Stimulated activated CD4-positive, alpha-beta T cell treated with anti-CD3 and anti-CD28 coated beads, Interleukin-15, amount 100 ng/mL, for 24 hours (primary cell): ENCODE data around the gene SLC35G2.
A peak's percentile ranks its signal among the peaks of the same experiment; 100 is the strongest.
"Not testable (repeated sequence)": the region's sequence is repeated elsewhere in the genome, so short reads cannot be mapped to it uniquely, and the experiment has no call there.

Experiments
- DNase-seq: peaks from one replicate; pipeline ENCODE4 v3.0.0-alpha.2; 2020

SLC35G2 gene

DNA sequence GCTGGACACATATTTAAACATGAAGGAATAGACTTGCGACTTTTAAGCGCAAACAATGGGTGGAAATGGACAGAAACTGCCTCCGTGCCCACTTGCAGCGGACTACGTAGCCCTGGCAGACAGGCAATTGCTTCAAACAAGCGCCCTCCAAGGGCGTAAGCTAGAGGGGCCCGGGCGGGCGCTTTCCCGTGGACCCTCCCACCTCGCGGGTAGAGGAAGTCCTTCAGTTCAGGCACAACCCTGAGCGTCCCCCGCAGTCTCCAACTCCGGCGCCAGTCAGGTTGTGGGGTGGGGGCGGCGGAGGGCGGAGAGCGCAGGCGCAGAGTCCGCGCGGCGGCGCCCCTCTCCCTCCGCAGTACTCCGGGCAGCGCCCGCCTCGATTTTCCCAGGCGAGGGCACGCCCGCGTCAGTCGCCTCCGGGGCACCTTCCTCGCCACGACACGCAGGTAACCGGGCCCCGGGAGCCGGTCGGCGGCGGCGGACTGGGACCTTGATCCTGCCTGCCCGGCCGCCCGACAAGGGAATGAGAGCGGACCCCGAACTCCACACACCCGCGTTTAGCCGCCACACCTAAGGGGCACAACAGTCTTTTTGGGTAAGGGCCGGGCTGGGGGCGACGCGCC lies at the start of gene SLC35G2:
Gene SLC35G2, plus strand, starts transcription at position 358 of the 623 bp plus-strand sequence. CDS start 35,335 bp downstream, outside the sequence.
- DNase-seq = peak; percentile 58

DNA sequence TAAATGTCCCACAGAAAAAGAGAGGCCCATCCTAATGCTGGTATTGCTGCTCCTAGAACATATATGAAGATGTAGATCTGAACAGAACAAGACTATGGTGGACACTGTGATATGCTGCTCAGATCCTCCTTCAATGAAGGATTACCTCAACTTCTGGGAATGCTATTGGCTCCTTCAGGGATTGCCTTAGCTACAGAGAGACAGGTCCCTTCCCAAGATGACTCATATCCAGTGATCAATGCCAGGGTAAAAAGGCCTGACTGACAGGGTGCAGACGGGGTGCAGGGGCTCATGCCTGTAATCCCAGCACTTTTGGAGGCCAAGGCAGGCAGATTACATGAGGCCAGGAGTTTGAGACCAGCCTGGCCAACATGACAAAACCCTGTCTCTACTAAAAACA lies 46.2 kb upstream of the SLC35G2 start:
- DNase-seq = no peak

- no peak for DNase-seq
These were observed 40.1 kb upstream of the SLC35G2 start for GRCh38 chr3:136778865-136779264.

- DNase-seq = no peak
These were observed 38.2 kb upstream of the SLC35G2 start for GRCh38 chr3:136780741-136781140.

- DNase-seq = no peak
These were observed 35.2 kb upstream of the SLC35G2 start for GRCh38 chr3:136783708-136784191.

GRCh38 chr3:136787349-136787748 lies 31.6 kb upstream of the SLC35G2 start:
- DNase-seq = peak; percentile 11

- DNase-seq = no peak
These were observed 30.8 kb upstream of the SLC35G2 start for GRCh38 chr3:136788154-136788553.

DNA sequence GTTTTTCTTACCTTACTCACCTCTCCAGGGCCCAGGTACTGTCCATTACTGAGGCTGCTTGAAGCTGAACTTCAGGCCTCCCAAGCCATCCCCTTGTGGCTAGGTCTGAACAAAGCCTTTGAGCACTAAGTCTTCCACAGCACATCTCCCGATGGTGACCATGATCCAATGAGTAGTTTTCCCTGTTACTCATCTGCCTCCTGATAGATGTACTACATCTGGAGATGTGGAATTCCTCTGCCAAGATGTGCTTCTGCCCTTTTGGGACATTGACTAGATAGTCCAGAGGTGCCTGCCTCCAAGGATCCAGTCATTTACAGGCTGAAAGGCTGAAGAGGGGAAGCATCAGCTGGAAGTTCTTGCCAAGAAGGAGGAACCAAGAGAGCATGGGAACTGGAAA lies 28.9 kb upstream of the SLC35G2 start:
- no peak for DNase-seq

- no peak for DNase-seq
These were observed 28.1 kb upstream of the SLC35G2 start for GRCh38 chr3:136790786-136791185.

DNA sequence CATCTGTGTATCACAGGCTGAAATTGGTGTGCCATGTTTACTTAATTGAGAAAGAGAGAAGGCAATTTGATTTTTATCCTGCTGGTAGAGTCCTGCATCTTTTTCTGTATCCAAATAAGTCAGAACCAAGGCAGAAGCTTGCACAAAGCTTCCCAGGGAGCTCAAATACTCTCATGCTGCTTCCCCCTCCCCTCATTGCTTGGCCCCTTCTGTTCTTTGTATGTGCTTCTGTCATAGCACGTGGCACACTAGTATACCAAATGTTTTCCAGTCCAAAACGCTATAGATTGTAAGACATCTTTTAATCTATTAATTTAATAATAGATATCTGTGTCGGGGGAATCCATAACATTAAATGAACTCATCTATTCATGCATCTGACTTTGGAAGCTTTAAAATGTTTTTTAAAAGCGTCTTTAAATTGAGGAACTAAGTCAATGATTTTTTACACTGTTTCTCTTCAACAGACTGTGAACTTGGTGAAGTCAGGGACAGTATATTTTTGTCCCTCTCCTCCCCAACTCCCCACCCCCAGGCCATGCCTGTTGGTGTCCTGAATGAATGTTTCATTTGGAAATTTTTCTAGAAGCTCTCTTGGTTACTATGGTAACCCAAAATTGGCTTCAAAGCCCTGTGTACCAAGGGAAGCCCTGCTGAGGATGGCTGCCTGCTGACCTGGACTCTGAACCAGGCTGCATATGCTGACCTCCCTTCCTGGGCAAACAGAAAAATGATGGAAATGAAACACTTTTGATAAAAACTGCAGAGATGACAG lies 26.2 kb upstream of the SLC35G2 start:
- DNase-seq = no peak

- DNase-seq = not testable (repeated sequence)
These were observed 17.8 kb upstream of the SLC35G2 start for GRCh38 chr3:136801146-136801545.

DNA sequence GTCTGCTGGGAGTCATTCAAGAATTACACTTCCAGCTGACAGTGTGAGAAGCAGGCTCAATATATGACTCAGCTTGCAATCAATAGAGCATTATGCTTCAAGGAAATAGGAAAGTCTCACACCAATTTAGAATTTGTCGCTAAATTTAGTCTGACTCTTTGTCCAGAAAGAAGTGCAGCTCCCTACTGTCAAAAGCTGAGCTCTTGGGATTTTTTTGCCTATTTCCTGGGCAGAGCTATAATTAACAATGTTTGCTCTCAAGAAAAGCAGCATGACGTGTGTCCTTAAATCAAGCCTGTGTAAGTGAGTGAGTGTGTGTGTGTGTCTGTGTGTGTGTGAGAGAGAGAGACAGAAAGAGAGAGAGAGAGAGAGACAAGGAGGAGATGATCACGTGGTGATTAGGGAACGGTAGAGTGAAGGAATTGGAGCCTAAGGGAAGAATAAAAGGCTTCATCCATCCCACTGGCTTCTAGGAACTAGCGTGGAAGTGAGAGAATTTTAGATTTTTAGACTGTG lies 16.4 kb upstream of the SLC35G2 start:
- no peak for DNase-seq

DNA sequence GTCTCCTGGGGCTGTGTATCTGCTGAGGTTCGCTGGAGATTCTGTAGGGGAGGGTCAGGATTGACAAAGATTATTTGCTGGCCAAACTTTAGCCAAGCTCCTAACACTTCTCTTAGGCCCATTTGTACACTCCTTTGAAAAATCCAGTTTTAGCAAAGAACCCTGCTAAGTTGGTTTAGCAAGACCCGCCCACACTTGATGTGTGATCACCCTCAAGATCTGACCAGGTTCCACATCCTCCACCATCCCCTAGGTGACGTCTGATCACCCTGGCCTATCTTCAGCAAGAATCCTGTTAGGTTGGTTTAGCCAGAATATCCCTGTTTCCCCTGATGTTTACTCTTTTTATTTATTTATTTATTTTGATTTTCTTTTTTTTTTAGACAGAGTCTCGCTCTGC lies 14.8 kb upstream of the SLC35G2 start:
- DNase-seq = no peak

- DNase-seq = no peak
These were observed 14.1 kb upstream of the SLC35G2 start for GRCh38 chr3:136804813-136805212.

DNA sequence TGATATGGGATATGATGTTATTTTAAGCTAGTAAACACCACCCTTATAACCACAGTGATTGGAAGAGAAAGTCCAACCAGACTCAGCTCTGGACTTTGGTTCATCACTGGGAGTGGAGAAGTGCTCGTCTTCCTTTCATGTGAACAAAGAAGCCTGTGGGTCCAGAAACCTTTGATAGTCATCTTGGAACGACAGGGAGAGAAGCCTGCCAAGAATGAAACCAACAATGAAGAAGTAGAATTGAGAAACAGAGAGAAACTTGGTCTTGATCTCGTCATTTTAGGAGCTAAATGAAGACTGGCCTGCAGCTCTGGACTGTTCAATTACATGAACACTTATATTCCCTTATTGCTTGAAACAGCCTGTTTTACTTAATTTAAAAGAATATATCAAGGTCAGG lies 13.1 kb upstream of the SLC35G2 start:
- DNase-seq = no peak

DNA sequence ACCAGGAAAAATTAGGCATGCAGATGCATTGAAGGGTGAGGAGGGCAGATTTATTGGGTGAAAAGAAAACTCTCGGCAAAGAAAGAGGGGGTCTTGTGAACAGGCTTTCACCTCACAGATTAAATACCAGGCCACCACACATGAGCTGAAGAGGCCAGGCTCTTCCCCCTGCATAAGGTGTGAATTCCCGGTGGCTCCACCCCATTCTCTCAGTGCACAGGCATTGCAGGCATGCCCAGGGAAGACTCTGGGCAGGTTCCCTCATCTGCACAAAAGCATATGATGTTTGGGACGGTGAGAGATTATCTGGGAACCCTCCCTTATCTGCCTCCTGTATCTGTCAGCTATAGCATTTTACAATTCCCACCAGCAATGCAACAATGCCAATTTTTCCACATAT lies 7.2 kb upstream of the SLC35G2 start:
- DNase-seq = no peak

GRCh38 chr3:136817448-136817847 lies 1.5 kb upstream of the SLC35G2 start:
- no peak for DNase-seq

DNA sequence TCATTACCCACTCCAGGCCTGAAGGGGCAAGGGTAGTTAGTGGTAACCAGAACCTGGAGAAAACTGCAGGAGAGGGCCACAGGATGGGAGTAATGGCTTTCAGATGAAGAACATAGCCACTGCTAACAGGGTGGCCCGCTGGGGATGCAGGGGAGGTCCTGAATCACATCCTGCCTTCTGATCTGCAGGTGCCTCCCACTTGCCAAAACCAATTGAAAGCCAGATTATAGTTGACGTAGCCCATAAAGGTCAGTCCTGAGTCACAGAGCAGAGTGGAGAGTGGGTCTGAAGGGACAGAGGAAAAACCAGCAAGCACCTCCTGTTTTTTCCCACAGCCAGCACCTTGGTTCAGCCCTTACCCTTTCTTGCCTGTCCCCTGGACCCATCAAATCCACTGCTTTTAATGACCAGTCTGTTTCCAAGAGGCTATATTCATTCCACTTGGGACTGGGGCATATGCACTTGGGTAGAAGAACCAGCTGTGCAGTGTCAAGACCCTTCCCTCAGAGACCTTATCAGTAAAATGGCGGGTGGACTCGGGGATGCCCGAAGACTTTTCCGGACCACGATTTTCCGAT lies 646 bp upstream of the SLC35G2 start:
- peak; percentile 65 for DNase-seq

GRCh38 chr3:136819392-136819730 lies 435 bp downstream of the SLC35G2 start:
- peak; percentile 52 for DNase-seq

- peak; percentile 45 for DNase-seq
These were observed 1.1 kb downstream of the SLC35G2 start for GRCh38 chr3:136819731-136820679.

GRCh38 chr3:136831461-136831860 lies 12.5 kb downstream of the SLC35G2 start:
- no peak for DNase-seq

GRCh38 chr3:136835089-136835812 lies 16.3 kb downstream of the SLC35G2 start:
- DNase-seq = no peak
